Measurements from ENCODE around the gene SEPTIN2. TPM values are rescaled to one million over a fixed set of nuclear protein-coding genes. Genes with fewer than 3 reads are reported as not detected.

SEPTIN2 gene
- total and polyA plus RNA-seq, 10 of the 15 experiments (the other 5 are each of a cell fraction or from before 2014, with no cell fraction given) = 169 to 474 (median 269) TPM

- H3K4me1 ChIP-seq (ENCODE audit: control insufficient read depth, insufficient read depth, low read length) = peaks cover 10% of the 10 kb centered on the region
- peak within 1 kb of the TSS; percentile 80 for H3K9ac ChIP-seq (ENCODE audit: control insufficient read depth, insufficient read depth, low read length)
- DNase-seq (ENCODE audit: low read depth, low spot score) = peak; percentile 90
- in situ Hi-C loops (cut with MboI) (no loop called here), intact Hi-C loops (cut with micrococcal nuclease; ENCODE audit: unreplicated experiment) (loop anchor here (1.0 to 10.0 kb wide), 4 partner anchors 41 to 526 kb away; partner anchors contain the start of genes HDLBP, SEPTIN2 and STK25)
- H3K27ac ChIP-seq (ENCODE audit: control insufficient read depth, insufficient read depth) = peak within 1 kb of the TSS; percentile 64
- RAD21 ChIA-PET (ENCODE audit: unreplicated experiment) = interaction anchor here (1.0 kb wide), 1 partner anchor 36 kb away, joined by 3 read pairs; no protein-coding TSS in a partner anchor
- peak within 1 kb of the TSS; percentile 88 for H3K4me2 ChIP-seq (ENCODE audit: control insufficient read depth, insufficient read depth)
- no peak within 1 kb of the TSS for H2AFZ ChIP-seq (ENCODE audit: control insufficient read depth, low read depth, low read length)
- H3K79me2 ChIP-seq (ENCODE audit: control insufficient read depth, insufficient read depth, low read length) = peaks cover 50% of the 10 kb centered on the region
- FAIRE-seq = no peak
- WGBS (ENCODE audit: insufficient coverage, insufficient replicate concordance, low lambda C conversion rate, missing lambda C conversion rate) = under 1% methylated on average over 38 of the region's 101 CpGs
- CTCF ChIA-PET = interaction anchor here (1.0 kb wide), 1 partner anchor 36 kb away, joined by 5 read pairs; no protein-coding TSS in a partner anchor
- SMC1A ChIA-PET (ENCODE audit: uncharacterized antibody, unreplicated experiment) = no interaction called here
- peaks cover 5 to 20% of the 10 kb centered on the region in 2 experiments for H3K36me3 ChIP-seq (ENCODE audit: control insufficient read depth in 2 of 2, insufficient read depth in 2 of 2, low read length in 1 of 2)
- no peaks in the 10 kb centered on the region for H3K9me3 ChIP-seq (replicated peaks; ENCODE audit: control insufficient read depth, insufficient read depth, low read length)
- no peaks in the 10 kb centered on the region for H4K20me1 ChIP-seq (ENCODE audit: control insufficient read depth, insufficient read depth)
- ATAC-seq = peak; percentile 86
- POLR2A ChIA-PET = interaction anchor here (0.8 kb wide), 1 partner anchor 12 kb away, joined by 3 read pairs; no protein-coding TSS in a partner anchor
- H3K27me3 ChIP-seq (replicated peaks in 1 of 2; ENCODE audit: control insufficient read depth in 2 of 2, insufficient read depth in 2 of 2, low read length in 1 of 2) = no peaks in the 10 kb centered on the region
- peak within 1 kb of the TSS; percentile 91 for H3K4me3 ChIP-seq
- no TSS peak for BruUV-seq (replicated peaks)
- TF ChIP-seq NR2C1 (IDR thresholded peaks at IDR 0.05) = no peak
- no peak for TF ChIP-seq E2F8 (IDR thresholded peaks at IDR 0.05; ENCODE audit: low read depth, partially characterized antibody)
- TF ChIP-seq NBN (IDR thresholded peaks at IDR 0.05) = no peak
- TF ChIP-seq FOS (IDR thresholded peaks at IDR 0.05; ENCODE audit: borderline replicate concordance, extremely low read depth, insufficient read length) = no peak
- no peak for TF ChIP-seq BRCA1 (IDR thresholded peaks at IDR 0.05; ENCODE audit: low read depth, low read length)
- no peak for TF ChIP-seq RFX5 (IDR thresholded peaks at IDR 0.05; ENCODE audit: low read depth, low read length)
- no peak for TF ChIP-seq SKIL (IDR thresholded peaks at IDR 0.05; ENCODE audit: low read depth, poor library complexity, severe bottlenecking)
- no peak for TF ChIP-seq MTA3 (IDR thresholded peaks at IDR 0.05; ENCODE audit: borderline replicate concordance, low read length)
- peak; percentile 86; the same call in 1 of the 2 replicates for TF ChIP-seq RCOR1 (conservative IDR thresholded peaks at IDR 0.05; ENCODE audit: low read depth, low read length)
- TF ChIP-seq ATF7 (IDR thresholded peaks at IDR 0.05; ENCODE audit: low read depth) = no peak
- TF ChIP-seq SMAD1 (IDR thresholded peaks at IDR 0.05; ENCODE audit: low read depth, partially characterized antibody) = no peak
- no peak for TF ChIP-seq SREBF1 (IDR thresholded peaks at IDR 0.05; ENCODE audit: low read length)
- TF ChIP-seq USF1 (IDR thresholded peaks at IDR 0.05; ENCODE audit: borderline replicate concordance, extremely low read length, insufficient read depth, low read depth, low read length) = no peak
- no peak for TF ChIP-seq RUNX3 (IDR thresholded peaks at IDR 0.05; ENCODE audit: low read length)
- no peak for TF ChIP-seq CEBPB (IDR thresholded peaks at IDR 0.05; ENCODE audit: borderline replicate concordance in 1 of 2, low read depth in 2 of 2, low read length in 2 of 2)
- no peak for TF ChIP-seq JUNB (IDR thresholded peaks at IDR 0.05)
- peak; percentile 97 for TF ChIP-seq TAF1 (IDR thresholded peaks at IDR 0.05; ENCODE audit: borderline replicate concordance, low read depth, low read length)
- peak; percentile 69 for TF ChIP-seq CREB1 (IDR thresholded peaks at IDR 0.05; ENCODE audit: low read depth)
- TF ChIP-seq ASH2L (IDR thresholded peaks at IDR 0.05; ENCODE audit: borderline replicate concordance, low read depth) = no peak
These were observed 40.5 kb downstream of the SEPTIN2 start, which contains the start of gene FARP2 for GRCh38 chr2:241355983-241356870. TSS of gene FARP2 (plus strand) at chr2:241356285. CDS start at chr2:241373108, 16,823 bp downstream.

Data from GM12878 (cell line).